Esophagus muscularis mucosa (tissue), 4 donors: Measurements from ENCODE around the gene CTIF.

Experiments used
- EP300 ChIP-seq: sonication (generic); formaldehyde crosslinking; IDR thresholded peaks from one replicate; pipeline ENCODE4 v1.6.1; 2017; ENCODE audit warnings: antibody characterized with exemption
- POLR2A ChIP-seq: fragments of 450-650 bp; IDR thresholded peaks from one replicate; pipeline ENCODE4 v1.6.1; 2017; ENCODE audit warnings: antibody characterized with exemption, moderate library complexity, mild to moderate bottlenecking, low read depth
- POLR2AphosphoS5 ChIP-seq, 2 donors: sonication (generic); formaldehyde crosslinking; IDR thresholded peaks; one replicate each; pipeline ENCODE4 v1.6.1; 2017; ENCODE audit warnings: antibody characterized with exemption in 2 of 2
- TF ChIP-seq, protein P1 (sequence below), 3 experiments: fragments of 200-600 bp in 2 of 3; fragments of 450-650 bp in 1 of 3; sonication (generic) in 2 of 3; IDR thresholded peaks; one replicate each; pipeline ENCODE4 v1.5.1; 2017 to 2019; ENCODE audit warnings: antibody characterized with exemption in 3 of 3, mild to moderate bottlenecking in 2 of 3, moderate library complexity in 1 of 3

- TF ChIP-seq, protein P1, sequence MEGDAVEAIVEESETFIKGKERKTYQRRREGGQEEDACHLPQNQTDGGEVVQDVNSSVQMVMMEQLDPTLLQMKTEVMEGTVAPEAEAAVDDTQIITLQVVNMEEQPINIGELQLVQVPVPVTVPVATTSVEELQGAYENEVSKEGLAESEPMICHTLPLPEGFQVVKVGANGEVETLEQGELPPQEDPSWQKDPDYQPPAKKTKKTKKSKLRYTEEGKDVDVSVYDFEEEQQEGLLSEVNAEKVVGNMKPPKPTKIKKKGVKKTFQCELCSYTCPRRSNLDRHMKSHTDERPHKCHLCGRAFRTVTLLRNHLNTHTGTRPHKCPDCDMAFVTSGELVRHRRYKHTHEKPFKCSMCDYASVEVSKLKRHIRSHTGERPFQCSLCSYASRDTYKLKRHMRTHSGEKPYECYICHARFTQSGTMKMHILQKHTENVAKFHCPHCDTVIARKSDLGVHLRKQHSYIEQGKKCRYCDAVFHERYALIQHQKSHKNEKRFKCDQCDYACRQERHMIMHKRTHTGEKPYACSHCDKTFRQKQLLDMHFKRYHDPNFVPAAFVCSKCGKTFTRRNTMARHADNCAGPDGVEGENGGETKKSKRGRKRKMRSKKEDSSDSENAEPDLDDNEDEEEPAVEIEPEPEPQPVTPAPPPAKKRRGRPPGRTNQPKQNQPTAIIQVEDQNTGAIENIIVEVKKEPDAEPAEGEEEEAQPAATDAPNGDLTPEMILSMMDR (IDR thresholded peaks at IDR 0.05), result no peak
- no peak for TF ChIP-seq POLR2AphosphoS5 (IDR thresholded peaks at IDR 0.05)
- no peak for TF ChIP-seq POLR2A
- no peak for TF ChIP-seq EP300
Observed at GRCh38 chr18:48490641-48491293, 48.1 kb upstream of the CTIF start.
